GM12878 (cell line): ENCODE data around the gene MNT. TPM values are rescaled to one million over a fixed set of nuclear protein-coding genes. Genes with fewer than 3 reads are reported as not detected.
A peak's percentile ranks its signal among the peaks of the same experiment; 100 is the strongest.

Experiments
- CBX3 ChIP-seq: fragments of 200-600 bp; sonication (generic); IDR thresholded peaks from 2 replicates; pipeline ENCODE4 v1.6.1; 2016; ENCODE audit warnings: low read depth, borderline replicate concordance
- CHD1 ChIP-seq: IDR thresholded peaks from 2 replicates; pipeline ENCODE4 v1.6.1; 2012; ENCODE audit warnings: low read depth, low read length, improper control_type of control experiment
- HDAC6 ChIP-seq: fragments of 200-600 bp; sonication (generic); IDR thresholded peaks from one replicate; pipeline ENCODE4 v1.8.0; 2017; ENCODE audit warnings: antibody characterized with exemption; ENCODE audit not compliant: unreplicated experiment
- NFXL1 ChIP-seq: fragments of 450-650 bp; IDR thresholded peaks from 2 replicates; pipeline ENCODE4 v1.6.1; 2017; ENCODE audit warnings: antibody characterized with exemption, mild to moderate bottlenecking, borderline replicate concordance
- PAX5 ChIP-seq: IDR thresholded peaks from 2 replicates; pipeline ENCODE4 v1.6.1; 2011; ENCODE audit warnings: low read depth, low read length, borderline replicate concordance
- RUNX3 ChIP-seq: IDR thresholded peaks from 2 replicates; pipeline ENCODE4 v1.6.1; 2012; ENCODE audit warnings: low read length, inconsistent platforms
- SREBF1 ChIP-seq: IDR thresholded peaks from 2 replicates; pipeline ENCODE4 v1.6.1; 2012; ENCODE audit warnings: mild to moderate bottlenecking, low read length
- TAF1 ChIP-seq: IDR thresholded peaks from 2 replicates; pipeline ENCODE4 v1.6.1; 2011; ENCODE audit warnings: mild to moderate bottlenecking, low read depth, low read length, borderline replicate concordance
- TCF7 ChIP-seq: IDR thresholded peaks from 2 replicates; pipeline ENCODE4 v1.6.1; 2014; ENCODE audit warnings: antibody characterized with exemption, borderline replicate concordance
- WRNIP1 ChIP-seq: IDR thresholded peaks from 2 replicates; pipeline ENCODE4 v1.6.1; 2011; ENCODE audit warnings: low read depth, low read length, improper control_type of control experiment, borderline replicate concordance
- polyA plus RNA-seq, 11 experiments: library from polyadenylated mRNA; depleted of rRNA in 4 of 11; unstranded in 6 of 11; stranded (reverse) in 5 of 11; fragments of >200 nt; fragmentation: Nextera tagmentation in 4 of 11; fragmentation: Illumina TruSeq in 1 of 11; extraction: Ambion mirVana in 4 of 11; extraction: Trizol in 1 of 11; gene quantifications; 1 replicate in 1 of 11; 2 replicates in 10 of 11; pipeline versions ENCODE4 v1.2.1 to v1.2.3, GENCODE V29; 2011 to 2016; ENCODE audit warnings: inconsistent platforms in 2 of 11, missing spikeins in 2 of 11, low read depth in 1 of 11
- total RNA-seq, 4 experiments: library from RNA; depleted of rRNA in 3 of 4; stranded (reverse); fragments of >200 nt in 3 of 4; fragmentation: Illumina TruSeq in 1 of 4; extraction: Trizol in 1 of 4; gene quantifications; 2 replicates each; pipeline versions ENCODE4 v1.2.1 to v1.2.3, GENCODE V29; 2013 to 2021
- TF ChIP-seq, protein P1 (sequence below): IDR thresholded peaks from 2 replicates; pipeline ENCODE4 v1.6.1; 2012; ENCODE audit warnings: low read depth, low read length, improper control_type of control experiment
- TF ChIP-seq, protein P2 (sequence below): IDR thresholded peaks from 2 replicates; pipeline ENCODE4 v1.6.1; 2011; ENCODE audit warnings: borderline replicate concordance, low read depth, mild to moderate bottlenecking, moderate library complexity, mixed read lengths, low read length; ENCODE audit not compliant: insufficient read depth; ENCODE audit errors: extremely low read length
- TF ChIP-seq, protein P3 (sequence below): fragments of 450-650 bp; IDR thresholded peaks from 2 replicates; pipeline ENCODE4 v1.6.1; 2016; ENCODE audit warnings: mild to moderate bottlenecking, moderate library complexity, borderline replicate concordance
- TF ChIP-seq, protein P4 (sequence below): IDR thresholded peaks from 2 replicates; pipeline ENCODE4 v1.6.1; 2012; ENCODE audit warnings: low read length, inconsistent platforms
- TF ChIP-seq, protein P5 (sequence below): fragments of 450-650 bp; formaldehyde crosslinking; IDR thresholded peaks from 2 replicates; pipeline ENCODE4 v1.4.0; 2020; ENCODE audit warnings: mild to moderate bottlenecking, moderate library complexity
- TF ChIP-seq, protein P6 (sequence below): fragments of 450-650 bp; IDR thresholded peaks from 2 replicates; pipeline ENCODE4 v1.6.1; 2014; ENCODE audit warnings: mild to moderate bottlenecking

MNT gene
- total and polyA plus RNA-seq, 10 of the 15 experiments (the other 5 are each of a cell fraction or from before 2014, with no cell fraction given): 0.31 to 15.9 (median 3.8) TPM

DNA sequence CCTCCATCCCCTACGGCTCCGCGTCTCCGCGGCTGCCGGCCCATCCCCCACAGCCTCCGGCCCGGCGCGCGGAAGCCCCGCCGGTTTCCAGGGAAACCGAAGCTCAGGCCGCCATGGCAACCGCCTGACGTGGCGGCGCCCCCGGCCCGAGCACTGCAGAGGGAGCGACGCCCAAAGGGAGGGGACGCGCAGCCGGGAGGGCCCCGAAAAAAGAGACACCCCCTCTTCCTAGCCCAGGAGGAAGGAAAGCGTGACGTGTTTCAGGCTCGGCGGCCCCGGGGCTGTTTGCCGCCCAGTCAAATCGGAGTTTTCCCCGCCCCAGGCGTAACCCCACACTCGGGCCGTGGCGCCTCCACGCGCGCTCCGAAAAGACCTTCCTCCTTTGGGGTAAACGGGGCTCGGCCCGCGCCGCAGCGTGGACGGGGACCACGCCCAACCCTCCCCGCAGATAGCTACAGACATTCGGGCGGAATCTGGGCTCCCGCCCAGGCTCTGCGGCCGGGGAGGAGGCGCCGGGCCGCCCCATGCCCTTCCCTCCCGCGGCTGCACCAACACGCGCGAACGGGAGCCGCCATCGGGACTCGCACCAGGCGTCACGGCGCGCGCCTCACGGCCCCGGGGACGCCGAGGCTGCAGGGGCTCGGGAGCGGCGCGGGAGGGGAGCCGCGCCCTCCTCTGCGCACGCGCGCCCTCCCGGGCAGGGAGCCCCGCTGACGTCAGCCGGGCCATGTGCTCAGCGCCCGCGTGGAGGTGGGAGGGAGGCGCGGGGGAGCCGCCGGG, 7.5 kb downstream of the MNT start (continued):
- TF ChIP-seq, protein P1, sequence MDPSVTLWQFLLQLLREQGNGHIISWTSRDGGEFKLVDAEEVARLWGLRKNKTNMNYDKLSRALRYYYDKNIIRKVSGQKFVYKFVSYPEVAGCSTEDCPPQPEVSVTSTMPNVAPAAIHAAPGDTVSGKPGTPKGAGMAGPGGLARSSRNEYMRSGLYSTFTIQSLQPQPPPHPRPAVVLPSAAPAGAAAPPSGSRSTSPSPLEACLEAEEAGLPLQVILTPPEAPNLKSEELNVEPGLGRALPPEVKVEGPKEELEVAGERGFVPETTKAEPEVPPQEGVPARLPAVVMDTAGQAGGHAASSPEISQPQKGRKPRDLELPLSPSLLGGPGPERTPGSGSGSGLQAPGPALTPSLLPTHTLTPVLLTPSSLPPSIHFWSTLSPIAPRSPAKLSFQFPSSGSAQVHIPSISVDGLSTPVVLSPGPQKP: no peak
- no peak for TF ChIP-seq WRNIP1
- TF ChIP-seq NFXL1: no peak
- TF ChIP-seq, protein P2, sequence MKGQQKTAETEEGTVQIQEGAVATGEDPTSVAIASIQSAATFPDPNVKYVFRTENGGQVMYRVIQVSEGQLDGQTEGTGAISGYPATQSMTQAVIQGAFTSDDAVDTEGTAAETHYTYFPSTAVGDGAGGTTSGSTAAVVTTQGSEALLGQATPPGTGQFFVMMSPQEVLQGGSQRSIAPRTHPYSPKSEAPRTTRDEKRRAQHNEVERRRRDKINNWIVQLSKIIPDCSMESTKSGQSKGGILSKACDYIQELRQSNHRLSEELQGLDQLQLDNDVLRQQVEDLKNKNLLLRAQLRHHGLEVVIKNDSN: peak; percentile 72
- TF ChIP-seq HDAC6: no peak
- TF ChIP-seq, protein P3, sequence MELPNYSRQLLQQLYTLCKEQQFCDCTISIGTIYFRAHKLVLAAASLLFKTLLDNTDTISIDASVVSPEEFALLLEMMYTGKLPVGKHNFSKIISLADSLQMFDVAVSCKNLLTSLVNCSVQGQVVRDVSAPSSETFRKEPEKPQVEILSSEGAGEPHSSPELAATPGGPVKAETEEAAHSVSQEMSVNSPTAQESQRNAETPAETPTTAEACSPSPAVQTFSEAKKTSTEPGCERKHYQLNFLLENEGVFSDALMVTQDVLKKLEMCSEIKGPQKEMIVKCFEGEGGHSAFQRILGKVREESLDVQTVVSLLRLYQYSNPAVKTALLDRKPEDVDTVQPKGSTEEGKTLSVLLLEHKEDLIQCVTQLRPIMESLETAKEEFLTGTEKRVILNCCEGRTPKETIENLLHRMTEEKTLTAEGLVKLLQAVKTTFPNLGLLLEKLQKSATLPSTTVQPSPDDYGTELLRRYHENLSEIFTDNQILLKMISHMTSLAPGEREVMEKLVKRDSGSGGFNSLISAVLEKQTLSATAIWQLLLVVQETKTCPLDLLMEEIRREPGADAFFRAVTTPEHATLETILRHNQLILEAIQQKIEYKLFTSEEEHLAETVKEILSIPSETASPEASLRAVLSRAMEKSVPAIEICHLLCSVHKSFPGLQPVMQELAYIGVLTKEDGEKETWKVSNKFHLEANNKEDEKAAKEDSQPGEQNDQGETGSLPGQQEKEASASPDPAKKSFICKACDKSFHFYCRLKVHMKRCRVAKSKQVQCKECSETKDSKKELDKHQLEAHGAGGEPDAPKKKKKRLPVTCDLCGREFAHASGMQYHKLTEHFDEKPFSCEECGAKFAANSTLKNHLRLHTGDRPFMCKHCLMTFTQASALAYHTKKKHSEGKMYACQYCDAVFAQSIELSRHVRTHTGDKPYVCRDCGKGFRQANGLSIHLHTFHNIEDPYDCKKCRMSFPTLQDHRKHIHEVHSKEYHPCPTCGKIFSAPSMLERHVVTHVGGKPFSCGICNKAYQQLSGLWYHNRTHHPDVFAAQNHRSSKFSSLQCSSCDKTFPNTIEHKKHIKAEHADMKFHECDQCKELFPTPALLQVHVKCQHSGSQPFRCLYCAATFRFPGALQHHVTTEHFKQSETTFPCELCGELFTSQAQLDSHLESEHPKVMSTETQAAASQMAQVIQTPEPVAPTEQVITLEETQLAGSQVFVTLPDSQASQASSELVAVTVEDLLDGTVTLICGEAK: no peak; the same call in 1 of the 2 replicates
- TF ChIP-seq SREBF1: no peak
- TF ChIP-seq TCF7: no peak
- peak; percentile 10; the same call in 1 of the 2 replicates for TF ChIP-seq TAF1
- TF ChIP-seq, protein P4, sequence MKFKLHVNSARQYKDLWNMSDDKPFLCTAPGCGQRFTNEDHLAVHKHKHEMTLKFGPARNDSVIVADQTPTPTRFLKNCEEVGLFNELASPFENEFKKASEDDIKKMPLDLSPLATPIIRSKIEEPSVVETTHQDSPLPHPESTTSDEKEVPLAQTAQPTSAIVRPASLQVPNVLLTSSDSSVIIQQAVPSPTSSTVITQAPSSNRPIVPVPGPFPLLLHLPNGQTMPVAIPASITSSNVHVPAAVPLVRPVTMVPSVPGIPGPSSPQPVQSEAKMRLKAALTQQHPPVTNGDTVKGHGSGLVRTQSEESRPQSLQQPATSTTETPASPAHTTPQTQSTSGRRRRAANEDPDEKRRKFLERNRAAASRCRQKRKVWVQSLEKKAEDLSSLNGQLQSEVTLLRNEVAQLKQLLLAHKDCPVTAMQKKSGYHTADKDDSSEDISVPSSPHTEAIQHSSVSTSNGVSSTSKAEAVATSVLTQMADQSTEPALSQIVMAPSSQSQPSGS: no peak
- no peak for TF ChIP-seq CHD1
- TF ChIP-seq RUNX3: no peak
- TF ChIP-seq, protein P5, sequence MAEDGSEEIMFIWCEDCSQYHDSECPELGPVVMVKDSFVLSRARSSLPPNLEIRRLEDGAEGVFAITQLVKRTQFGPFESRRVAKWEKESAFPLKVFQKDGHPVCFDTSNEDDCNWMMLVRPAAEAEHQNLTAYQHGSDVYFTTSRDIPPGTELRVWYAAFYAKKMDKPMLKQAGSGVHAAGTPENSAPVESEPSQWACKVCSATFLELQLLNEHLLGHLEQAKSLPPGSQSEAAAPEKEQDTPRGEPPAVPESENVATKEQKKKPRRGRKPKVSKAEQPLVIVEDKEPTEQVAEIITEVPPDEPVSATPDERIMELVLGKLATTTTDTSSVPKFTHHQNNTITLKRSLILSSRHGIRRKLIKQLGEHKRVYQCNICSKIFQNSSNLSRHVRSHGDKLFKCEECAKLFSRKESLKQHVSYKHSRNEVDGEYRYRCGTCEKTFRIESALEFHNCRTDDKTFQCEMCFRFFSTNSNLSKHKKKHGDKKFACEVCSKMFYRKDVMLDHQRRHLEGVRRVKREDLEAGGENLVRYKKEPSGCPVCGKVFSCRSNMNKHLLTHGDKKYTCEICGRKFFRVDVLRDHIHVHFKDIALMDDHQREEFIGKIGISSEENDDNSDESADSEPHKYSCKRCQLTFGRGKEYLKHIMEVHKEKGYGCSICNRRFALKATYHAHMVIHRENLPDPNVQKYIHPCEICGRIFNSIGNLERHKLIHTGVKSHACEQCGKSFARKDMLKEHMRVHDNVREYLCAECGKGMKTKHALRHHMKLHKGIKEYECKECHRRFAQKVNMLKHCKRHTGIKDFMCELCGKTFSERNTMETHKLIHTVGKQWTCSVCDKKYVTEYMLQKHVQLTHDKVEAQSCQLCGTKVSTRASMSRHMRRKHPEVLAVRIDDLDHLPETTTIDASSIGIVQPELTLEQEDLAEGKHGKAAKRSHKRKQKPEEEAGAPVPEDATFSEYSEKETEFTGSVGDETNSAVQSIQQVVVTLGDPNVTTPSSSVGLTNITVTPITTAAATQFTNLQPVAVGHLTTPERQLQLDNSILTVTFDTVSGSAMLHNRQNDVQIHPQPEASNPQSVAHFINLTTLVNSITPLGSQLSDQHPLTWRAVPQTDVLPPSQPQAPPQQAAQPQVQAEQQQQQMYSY (CRISPR knock-in tag): no peak
- TF ChIP-seq, protein P6, sequence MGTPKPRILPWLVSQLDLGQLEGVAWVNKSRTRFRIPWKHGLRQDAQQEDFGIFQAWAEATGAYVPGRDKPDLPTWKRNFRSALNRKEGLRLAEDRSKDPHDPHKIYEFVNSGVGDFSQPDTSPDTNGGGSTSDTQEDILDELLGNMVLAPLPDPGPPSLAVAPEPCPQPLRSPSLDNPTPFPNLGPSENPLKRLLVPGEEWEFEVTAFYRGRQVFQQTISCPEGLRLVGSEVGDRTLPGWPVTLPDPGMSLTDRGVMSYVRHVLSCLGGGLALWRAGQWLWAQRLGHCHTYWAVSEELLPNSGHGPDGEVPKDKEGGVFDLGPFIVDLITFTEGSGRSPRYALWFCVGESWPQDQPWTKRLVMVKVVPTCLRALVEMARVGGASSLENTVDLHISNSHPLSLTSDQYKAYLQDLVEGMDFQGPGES: no peak
- no peak for TF ChIP-seq CBX3
- peak; percentile 10; the same call in 1 of the 2 replicates for TF ChIP-seq PAX5
